HG02571 (cell line): ENCODE results near the gene GMPPA.

Experiments used
- ATAC-seq: cut with Tn5 transposase; IDR thresholded peaks from one replicate; pipeline ENCODE4 v1.9.1; 2021; ENCODE audit warnings: mild to moderate bottlenecking, moderate library complexity; ENCODE audit not compliant: unreplicated experiment

GMPPA gene

GRCh38 chr2:219537657-219538488 is 39.2 kb downstream of the GMPPA start:
- ATAC-seq = no peak

- no peak for ATAC-seq
Measured at GRCh38 chr2:219538504-219538951, 39.8 kb downstream of the GMPPA start.

- no peak for ATAC-seq
Measured at GRCh38 chr2:219538956-219539788, 40.5 kb downstream of the GMPPA start.

GRCh38 chr2:219539926-219540678 is 41.4 kb downstream of the GMPPA start:
- no peak for ATAC-seq

- no peak for ATAC-seq
Measured at GRCh38 chr2:219540784-219541504, 42.3 kb downstream of the GMPPA start.

GRCh38 chr2:219541611-219542180 is 43.0 kb downstream of the GMPPA start:
- peak; percentile 42 for ATAC-seq

- ATAC-seq = peak; percentile 30
Measured at GRCh38 chr2:219542931-219543595, 44.4 kb downstream of the GMPPA start.

- peak; percentile 80 for ATAC-seq
Measured at GRCh38 chr2:219543596-219544358, 45.1 kb downstream of the GMPPA start, which contains the start of the genes CHPF and TMEM198. CHPF (minus strand) TSS chr2:219543809; CDS start chr2:219543538, 271 bp downstream. TMEM198 (plus strand) TSS chr2:219544028; CDS start chr2:219544728, 700 bp downstream.

GRCh38 chr2:219544567-219544966 is 45.9 kb downstream of the GMPPA start:
- no peak for ATAC-seq

- ATAC-seq = no peak
Measured at GRCh38 chr2:219545295-219545942, 46.7 kb downstream of the GMPPA start.

- no peak for ATAC-seq
Measured at GRCh38 chr2:219545943-219546352, 47.3 kb downstream of the GMPPA start.

GRCh38 chr2:219547621-219548020 is 48.9 kb downstream of the GMPPA start:
- no peak for ATAC-seq

- no peak for ATAC-seq
Measured at GRCh38 chr2:219548990-219549389, 50.3 kb downstream of the GMPPA start.

- ATAC-seq = no peak
Measured at GRCh38 chr2:219549619-219550018, 50.9 kb downstream of the GMPPA start.

GRCh38 chr2:219551441-219552381 is 53.0 kb downstream of the GMPPA start:
- ATAC-seq = peak; percentile 8

- peak; percentile 81 for ATAC-seq
Measured at GRCh38 chr2:219552382-219553167, 53.9 kb downstream of the GMPPA start.
